GM06990 (cell line): Measurements from ENCODE around the gene HILPDA.
"Not testable (repeated sequence)": the region's sequence is repeated elsewhere in the genome, so short reads cannot be mapped to it uniquely, and the experiment has no call there.

Experiments used
- DNase-seq: peaks from one replicate; pipeline ENCODE4 v3.0.0-alpha.2; 2011; ENCODE audit not compliant: insufficient read length; ENCODE audit errors: extremely low read depth
- H3K27me3 ChIP-seq: replicated peaks from 2 replicates; pipeline ENCODE4 v1.6.0; 2011; ENCODE audit warnings: low read length; ENCODE audit not compliant: control insufficient read depth, insufficient read depth
- H3K36me3 ChIP-seq: 2 replicates; pipeline ENCODE4 v1.5.1; 2011; ENCODE audit warnings: low read length; ENCODE audit not compliant: control insufficient read depth, insufficient read depth
- H3K4me3 ChIP-seq: replicated peaks from 2 replicates; pipeline ENCODE4 v1.5.1; 2011; ENCODE audit warnings: low read depth, mild to moderate bottlenecking, control low read depth, low read length
- TF ChIP-seq, protein P1 (sequence below): IDR thresholded peaks from 2 replicates; pipeline ENCODE4 v1.5.1; 2011; ENCODE audit warnings: low read length, control low read depth, mild to moderate bottlenecking, inconsistent platforms; ENCODE audit not compliant: insufficient read depth, poor library complexity, severe bottlenecking

The HILPDA gene

GRCh38 chr7:128459394-128459878 lies 3.8 kb downstream of the HILPDA start:
- DNase-seq = no peak
- no peak overlapping the region for H3K4me3 ChIP-seq
- TF ChIP-seq, protein P1, sequence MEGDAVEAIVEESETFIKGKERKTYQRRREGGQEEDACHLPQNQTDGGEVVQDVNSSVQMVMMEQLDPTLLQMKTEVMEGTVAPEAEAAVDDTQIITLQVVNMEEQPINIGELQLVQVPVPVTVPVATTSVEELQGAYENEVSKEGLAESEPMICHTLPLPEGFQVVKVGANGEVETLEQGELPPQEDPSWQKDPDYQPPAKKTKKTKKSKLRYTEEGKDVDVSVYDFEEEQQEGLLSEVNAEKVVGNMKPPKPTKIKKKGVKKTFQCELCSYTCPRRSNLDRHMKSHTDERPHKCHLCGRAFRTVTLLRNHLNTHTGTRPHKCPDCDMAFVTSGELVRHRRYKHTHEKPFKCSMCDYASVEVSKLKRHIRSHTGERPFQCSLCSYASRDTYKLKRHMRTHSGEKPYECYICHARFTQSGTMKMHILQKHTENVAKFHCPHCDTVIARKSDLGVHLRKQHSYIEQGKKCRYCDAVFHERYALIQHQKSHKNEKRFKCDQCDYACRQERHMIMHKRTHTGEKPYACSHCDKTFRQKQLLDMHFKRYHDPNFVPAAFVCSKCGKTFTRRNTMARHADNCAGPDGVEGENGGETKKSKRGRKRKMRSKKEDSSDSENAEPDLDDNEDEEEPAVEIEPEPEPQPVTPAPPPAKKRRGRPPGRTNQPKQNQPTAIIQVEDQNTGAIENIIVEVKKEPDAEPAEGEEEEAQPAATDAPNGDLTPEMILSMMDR = peak; percentile 71
- H3K36me3 ChIP-seq = no peaks in the 10 kb centered on the region; the same call in 1 of the 2 replicates
- H3K27me3 ChIP-seq = no peaks in the 10 kb centered on the region

GRCh38 chr7:128462460-128462859 lies 6.8 kb downstream of the HILPDA start:
- TF ChIP-seq, protein P1 = no peak

DNA sequence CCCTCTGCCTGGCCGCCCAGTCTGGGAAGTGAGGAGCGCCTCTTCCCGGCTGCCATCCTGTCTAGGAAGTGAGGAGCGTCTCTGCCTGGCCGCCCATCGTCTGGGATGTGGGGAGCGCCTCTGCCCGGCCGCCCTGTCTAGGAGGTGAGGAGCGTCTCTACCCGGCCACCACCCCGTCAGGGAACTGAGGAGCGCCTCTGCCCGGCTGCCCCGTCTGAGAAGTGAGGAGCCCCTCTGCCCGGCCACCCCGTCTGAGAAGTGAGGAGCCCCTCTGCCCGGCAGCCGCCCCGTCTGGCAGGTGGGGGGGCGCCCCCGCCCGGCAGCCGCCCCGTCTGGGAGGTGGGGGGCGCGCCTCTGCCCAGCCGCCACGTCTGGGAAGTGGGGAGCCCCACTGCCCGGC lies 7.7 kb downstream of the HILPDA start:
- H3K36me3 ChIP-seq, H3K4me3 ChIP-seq, DNase-seq, H3K27me3 ChIP-seq: not testable (repeated sequence)

More at GRCh38 chr7:128462460-128462859, 6.8 kb downstream of the HILPDA start:
- no peak for DNase-seq
- Histone ChIP-seq H3K27me3 (no peaks in the 10 kb centered on the region), H3K36me3 (no peaks in the 10 kb centered on the region), H3K4me3 (no peak overlapping the region)

DNA sequence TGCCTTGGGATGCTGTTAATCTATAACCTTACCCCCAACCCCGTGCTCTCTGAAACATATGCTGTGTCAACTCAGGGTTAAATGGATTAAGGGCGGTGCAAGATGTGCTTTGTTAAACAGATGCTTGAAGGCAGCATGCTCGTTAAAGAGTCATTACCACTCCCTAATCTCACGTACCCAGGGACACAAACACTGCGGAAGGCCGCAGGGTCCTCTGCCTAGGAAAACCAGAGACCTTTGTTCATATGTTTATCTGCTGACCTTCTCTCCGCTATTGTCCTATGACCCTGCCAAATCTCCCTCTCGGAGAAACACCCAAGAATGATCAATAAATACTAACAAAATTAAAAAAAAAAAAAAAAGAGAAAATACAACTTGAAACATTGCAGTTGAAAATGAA lies 8.3 kb downstream of the HILPDA start:
- H3K27me3 ChIP-seq = not testable (repeated sequence)

DNA sequence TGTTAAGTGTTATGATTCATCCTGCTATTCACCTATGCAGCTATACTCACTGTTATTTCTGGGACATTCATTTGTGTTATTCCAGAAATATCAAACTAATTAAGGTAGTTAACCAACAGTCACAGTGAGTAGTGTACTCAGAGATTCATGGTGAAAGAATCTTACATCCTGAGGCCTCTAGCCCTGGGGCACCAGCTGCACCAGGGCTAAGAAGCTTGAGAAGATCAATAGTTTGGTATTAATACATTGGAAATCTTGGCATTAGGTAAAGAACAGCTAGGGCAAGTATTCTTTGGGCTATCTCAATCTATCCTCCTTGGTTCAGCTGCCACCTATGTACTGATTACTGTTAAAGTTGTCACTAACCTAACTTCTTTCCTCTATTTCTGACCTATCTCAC lies 11.2 kb downstream of the HILPDA start:
- DNase-seq, H3K36me3 ChIP-seq, H3K4me3 ChIP-seq, H3K27me3 ChIP-seq: not testable (repeated sequence)

More for the DNA sequence above, 8.3 kb downstream of the HILPDA start:
- H3K36me3 ChIP-seq, DNase-seq, H3K4me3 ChIP-seq: not testable (repeated sequence)

DNA sequence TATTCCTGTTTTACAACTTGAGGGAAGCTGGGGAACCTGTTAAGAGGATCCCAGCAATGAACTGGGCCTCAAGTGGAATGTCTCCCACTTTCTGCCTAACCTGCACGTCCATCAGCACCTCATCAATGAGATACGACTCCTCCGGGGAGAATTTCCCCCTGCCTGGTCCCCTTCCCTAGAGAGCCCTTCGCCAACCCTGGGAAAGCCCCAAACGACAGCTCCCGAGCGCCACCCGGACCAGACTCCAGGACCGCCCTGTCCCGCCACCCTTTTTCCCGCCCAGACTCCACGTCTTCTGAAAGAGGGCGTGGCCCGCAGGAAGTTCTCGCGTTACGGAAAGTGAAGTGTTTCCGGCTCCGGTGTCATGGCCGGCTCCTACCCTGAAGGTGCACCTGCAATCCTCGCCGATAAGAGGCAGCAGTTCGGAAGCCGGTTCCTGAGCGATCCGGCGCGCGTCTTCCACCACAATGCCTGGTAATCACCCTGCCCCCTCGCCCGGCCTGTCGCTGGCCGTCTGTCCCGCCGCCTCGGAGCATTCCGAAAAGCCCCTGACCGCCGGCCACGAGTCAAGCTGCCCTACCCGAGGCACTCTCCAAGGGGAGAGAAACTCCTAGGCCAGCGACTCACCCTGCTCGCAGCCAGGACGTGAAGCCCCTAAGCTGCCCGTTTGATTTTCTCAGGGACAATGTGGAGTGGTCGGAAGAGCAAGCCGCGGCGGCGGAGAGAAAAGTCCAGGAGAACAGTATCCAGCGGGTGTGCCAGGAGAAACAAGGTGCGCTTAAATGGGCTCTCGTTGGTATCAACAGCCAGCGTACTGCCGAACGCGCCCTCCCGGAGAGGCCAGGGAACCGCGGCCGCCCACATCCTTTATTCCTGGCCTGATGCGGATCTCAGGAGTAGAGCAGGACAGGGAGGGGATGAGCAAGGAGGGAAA lies 21.0 kb downstream of the HILPDA start, which contains the start of gene METTL2B:
TSS of gene METTL2B (plus strand) at position 347 of the 934 bp plus-strand sequence. CDS start at position 365, 18 bp downstream.
- TF ChIP-seq, protein P1 = peak; percentile 41
- not testable (repeated sequence) for H3K27me3 ChIP-seq, H3K36me3 ChIP-seq
- DNase-seq = peak; percentile 85
- peak within 1 kb of the TSS; percentile 69 for H3K4me3 ChIP-seq

DNA sequence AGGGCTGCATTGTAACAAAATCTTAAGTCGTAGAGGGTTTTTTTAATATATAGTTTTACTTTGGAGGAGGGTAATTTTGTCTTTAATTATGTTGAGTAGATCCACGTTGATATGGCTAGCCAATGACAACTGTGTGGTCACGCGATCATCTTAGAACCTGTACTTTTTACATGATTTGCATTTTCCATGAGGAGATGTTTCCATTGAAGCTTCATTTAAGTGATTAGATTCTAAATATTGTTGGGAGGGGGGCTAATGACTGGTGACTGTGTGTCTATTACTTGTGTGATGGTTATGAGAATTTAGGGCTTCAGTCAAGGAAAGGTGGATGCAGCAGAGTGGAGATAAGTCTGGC lies 21.6 kb downstream of the HILPDA start:
- not testable (repeated sequence) for DNase-seq, H3K36me3 ChIP-seq, H3K27me3 ChIP-seq
- H3K4me3 ChIP-seq = peak overlapping the region; percentile 69

DNA sequence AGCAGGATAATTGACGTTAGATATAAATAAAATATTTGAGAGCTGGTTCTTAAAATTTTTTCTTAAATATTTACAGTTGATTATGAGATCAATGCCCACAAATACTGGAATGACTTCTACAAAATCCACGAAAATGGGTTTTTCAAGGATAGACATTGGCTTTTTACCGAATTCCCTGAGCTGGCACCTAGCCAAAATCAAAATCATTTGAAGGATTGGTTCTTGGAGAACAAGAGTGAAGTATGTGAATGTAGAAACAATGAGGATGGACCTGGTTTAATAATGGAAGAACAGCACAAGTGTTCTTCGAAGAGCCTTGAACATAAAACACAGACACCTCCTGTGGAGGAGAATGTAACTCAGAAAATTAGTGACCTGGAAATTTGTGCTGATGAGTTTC lies 23.4 kb downstream of the HILPDA start:
- not testable (repeated sequence) for H3K36me3 ChIP-seq, H3K4me3 ChIP-seq, H3K27me3 ChIP-seq, DNase-seq

DNA sequence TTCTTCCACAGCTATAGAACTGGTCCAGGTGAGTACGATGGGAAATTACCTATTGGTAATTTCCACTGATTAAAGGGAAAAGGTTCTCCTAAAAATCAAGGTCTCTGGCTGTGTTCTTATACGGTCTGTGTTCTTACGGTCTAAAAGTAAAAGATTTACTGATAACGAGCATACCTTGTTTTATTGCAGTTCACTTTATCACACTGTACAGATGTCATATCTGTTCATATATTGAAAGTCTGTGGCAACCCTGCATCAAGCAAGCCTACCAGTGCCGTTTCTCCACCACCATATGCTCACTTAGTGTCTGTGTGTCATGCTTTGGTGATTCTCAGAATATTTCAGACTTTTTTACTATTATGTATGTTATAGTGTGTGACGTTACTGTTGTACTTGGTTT lies 32.5 kb downstream of the HILPDA start:
- H3K4me3 ChIP-seq, H3K36me3 ChIP-seq, H3K27me3 ChIP-seq, DNase-seq: not testable (repeated sequence)
